ENCODE measurements around the gene GLIPR2.

- TF ChIP-seq POLR2A (IDR thresholded peaks at IDR 0.05; ENCODE audit: low read length) (no peak), GATA1 (IDR thresholded peaks at IDR 0.05; ENCODE audit: low read depth, low read length) (no peak)
Observed at GRCh38 chr9:36092509-36093215, 43.9 kb upstream of the GLIPR2 start.

All from erythroblast (primary cell).